Right atrium auricular region (tissue), 2 donors: ENCODE measurements around the gene EFNB3. TPM values are rescaled to one million over a fixed set of nuclear protein-coding genes. Genes with fewer than 3 reads are reported as not detected.

Experiments used
- DNase-seq: peaks from one replicate; pipeline ENCODE4 v3.0.0-alpha.2; 2019; ENCODE audit warnings: low spot score
- H3K27ac ChIP-seq, 2 donors: fragments of 200-600 bp; sonication (generic); 1 replicate in 1 of 2; 2 replicates in 1 of 2; pipeline ENCODE4 v1.5.1; 2016 to 2019
- H3K27me3 ChIP-seq, 2 donors: fragments of 200-600 bp; sonication (generic); one replicate each; pipeline versions ENCODE4 v1.5.1 to v1.6.0; 2017 to 2019
- H3K36me3 ChIP-seq: fragments of 200-600 bp; sonication (generic); one replicate; pipeline ENCODE4 v1.5.1; 2016
- H3K4me1 ChIP-seq, 2 donors: fragments of 200-600 bp; sonication (generic); one replicate each; pipeline versions ENCODE4 v1.5.1 to v1.6.0; 2017 to 2019
- H3K4me3 ChIP-seq, 2 donors: fragments of 200-600 bp; sonication (generic); 1 replicate in 1 of 2; 2 replicates in 1 of 2; pipeline ENCODE4 v1.5.1; 2017 to 2019; ENCODE audit warnings: mild to moderate bottlenecking in 1 of 2, moderate library complexity in 1 of 2
- H3K9me3 ChIP-seq, 2 donors: fragments of 200-600 bp; sonication (generic); one replicate each; pipeline ENCODE4 v1.5.1; 2019
- CTCF ChIP-seq, 2 donors: fragments of 200-600 bp; sonication (generic); IDR thresholded peaks; one replicate each; pipeline ENCODE4 v1.5.1; 2019; ENCODE audit warnings: antibody characterized with exemption in 2 of 2
- total RNA-seq, 2 donors: library from RNA; depleted of rRNA; stranded (reverse); fragments of >200 nt; gene quantifications; one replicate each; pipeline ENCODE4 v1.1.0, GENCODE V29; 2016

Gene EFNB3
- total RNA-seq, 2 donors from 2014 or later: 2.1 to 5.9 TPM

GRCh38 chr17:7685533-7686221, 19.3 kb upstream of the EFNB3 start:
- Histone ChIP-seq H3K9me3 (no peaks in the 10 kb centered on the region), H3K27ac (peak overlapping the region; percentile 89 to 93), H3K27me3 (no peaks in the 10 kb centered on the region), H3K4me1 (peaks cover 6 to 21% of the 10 kb centered on the region in 2 donors), H3K36me3 (no peaks in the 10 kb centered on the region), H3K4me3 (peak overlapping the region; percentile 65 to 75)
- DNase-seq: peak; percentile 91
- no peak for TF ChIP-seq CTCF (IDR thresholded peaks at IDR 0.05)

- no peaks in the 10 kb centered on the region for H3K9me3 ChIP-seq
- H3K27me3 ChIP-seq: no peaks in the 10 kb centered on the region
- no peaks in the 10 kb centered on the region for H3K36me3 ChIP-seq
- peak overlapping the region; percentile 89 to 93 for H3K27ac ChIP-seq
- peaks cover 6 to 21% of the 10 kb centered on the region in 2 donors for H3K4me1 ChIP-seq
- peak; percentile 75 for DNase-seq
- TF ChIP-seq CTCF (IDR thresholded peaks at IDR 0.05): no peak
- H3K4me3 ChIP-seq: peak overlapping the region; percentile 65 to 75
Observed at GRCh38 chr17:7686222-7687071, 18.6 kb upstream of the EFNB3 start.

GRCh38 chr17:7687072-7687907, 17.7 kb upstream of the EFNB3 start, which contains the start of gene TP53:
Gene TP53, minus strand, starts transcription at chr17:7687490. Its CDS starts 10,896 bp downstream, at chr17:7676594.
- peaks cover 6 to 21% of the 10 kb centered on the region in 2 donors for H3K4me1 ChIP-seq
- no peaks in the 10 kb centered on the region for H3K27me3 ChIP-seq
- TF ChIP-seq CTCF (IDR thresholded peaks at IDR 0.05): no peak
- peak within 1 kb of the TSS; percentile 89 to 93 for H3K27ac ChIP-seq
- no peaks in the 10 kb centered on the region for H3K36me3 ChIP-seq
- peak; percentile 93 for DNase-seq
- H3K4me3 ChIP-seq: peak within 1 kb of the TSS; percentile 65 to 75
- H3K9me3 ChIP-seq: no peaks in the 10 kb centered on the region

- peak; percentile 99 for DNase-seq
- no peaks in the 10 kb centered on the region for H3K27me3 ChIP-seq
- no peaks in the 10 kb centered on the region for H3K9me3 ChIP-seq
- TF ChIP-seq CTCF (IDR thresholded peaks at IDR 0.05): peak; percentile 94 to 97
- H3K27ac ChIP-seq: peak within 1 kb of the TSS; percentile 89 to 93
- peaks cover 6 to 21% of the 10 kb centered on the region in 2 donors for H3K4me1 ChIP-seq
- no peaks in the 10 kb centered on the region for H3K36me3 ChIP-seq
- H3K4me3 ChIP-seq: peak within 1 kb of the TSS; percentile 65 to 75
Observed at GRCh38 chr17:7687908-7688807, 16.8 kb upstream of the EFNB3 start, which contains the start of gene WRAP53. Gene WRAP53, plus strand, starts transcription at chr17:7688477. Its CDS starts 172 bp downstream, at chr17:7688649.
